Suprapubic skin (tissue), 4 donors: ENCODE results near the gene UBE3C. TPM values are rescaled to one million over a fixed set of nuclear protein-coding genes. Genes with fewer than 3 reads are reported as not detected.
"Not testable (repeated sequence)": the region's sequence is repeated elsewhere in the genome, so short reads cannot be mapped to it uniquely, and the experiment has no call there.

ENCODE experiments used
- DNase-seq, 2 donors: peaks; one replicate each; pipeline ENCODE4 v3.0.0-alpha.2; 2019; ENCODE audit warnings: low spot score in 2 of 2
- H3K27ac ChIP-seq: fragments of 200-600 bp; sonication (generic); one replicate; pipeline ENCODE4 v1.5.1; 2019
- H3K27me3 ChIP-seq: fragments of 200-600 bp; sonication (generic); one replicate; pipeline ENCODE4 v1.5.1; 2019
- H3K36me3 ChIP-seq: fragments of 200-600 bp; sonication (generic); one replicate; pipeline ENCODE4 v1.5.1; 2019
- H3K4me1 ChIP-seq: fragments of 200-600 bp; sonication (generic); one replicate; pipeline ENCODE4 v1.5.1; 2019
- H3K4me3 ChIP-seq: fragments of 200-600 bp; sonication (generic); one replicate; pipeline ENCODE4 v1.5.1; 2019; ENCODE audit warnings: mild to moderate bottlenecking
- H3K9me3 ChIP-seq: fragments of 200-600 bp; sonication (generic); one replicate; pipeline ENCODE4 v1.5.1; 2019
- EP300 ChIP-seq: sonication (generic); formaldehyde crosslinking; IDR thresholded peaks from one replicate; pipeline ENCODE4 v1.6.1; 2017; ENCODE audit warnings: antibody characterized with exemption
- POLR2A ChIP-seq, 2 donors: fragments of 450-650 bp; IDR thresholded peaks; one replicate each; pipeline ENCODE4 v1.6.1; 2017; ENCODE audit warnings: antibody characterized with exemption in 2 of 2, mild to moderate bottlenecking in 2 of 2, moderate library complexity in 2 of 2
- POLR2AphosphoS5 ChIP-seq, 3 donors: sonication (generic); formaldehyde crosslinking; IDR thresholded peaks; one replicate each; pipeline ENCODE4 v1.6.1; 2017; ENCODE audit warnings: antibody characterized with exemption in 3 of 3
- WGBS: methylation state at CpG from one replicate; pipeline ENCODE4 v1.1.5; 2018; 5-methylcytosine and 5-hydroxymethylcytosine counted together
- total RNA-seq, 4 donors: library from RNA; depleted of rRNA; stranded (reverse); fragments of >200 nt; gene quantifications; one replicate each; pipeline ENCODE4 v1.1.0, GENCODE V29; 2016
- TF ChIP-seq, protein P1 (sequence below), 2 donors: fragments of 200-600 bp in 1 of 2; fragments of 450-650 bp in 1 of 2; sonication (generic) in 1 of 2; IDR thresholded peaks; one replicate each; pipeline ENCODE4 v1.5.1; 2016 to 2019; ENCODE audit warnings: antibody characterized with exemption in 2 of 2, mild to moderate bottlenecking in 1 of 2, moderate library complexity in 1 of 2

Gene UBE3C
- total RNA-seq, 4 donors from 2014 or later = 66.2 to 88.1 (median 77.8) TPM

DNA sequence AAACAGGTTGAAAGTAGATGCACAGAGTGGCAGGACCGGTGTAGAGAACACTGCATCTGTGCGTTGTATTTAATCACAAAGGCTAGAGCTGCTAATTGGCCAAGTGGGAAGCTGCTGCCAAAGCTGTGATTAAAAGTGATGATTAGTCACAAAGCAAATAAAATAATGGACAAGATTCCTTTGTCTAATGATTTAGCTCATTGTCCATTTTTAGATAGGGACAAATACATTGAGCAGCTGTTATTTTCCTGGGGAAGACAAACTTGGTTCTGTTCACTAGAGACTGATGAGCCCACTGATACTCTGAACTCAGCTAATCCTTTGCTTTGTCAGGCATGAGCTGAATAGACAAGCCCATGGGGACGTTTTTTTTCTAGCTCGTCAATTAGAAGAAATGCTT lies 19.7 kb downstream of the UBE3C start:
- no peak for TF ChIP-seq POLR2AphosphoS5 (IDR thresholded peaks at IDR 0.05)
- no peak for TF ChIP-seq EP300
- TF ChIP-seq POLR2A (IDR thresholded peaks at IDR 0.05) = no peak
- TF ChIP-seq, protein P1, sequence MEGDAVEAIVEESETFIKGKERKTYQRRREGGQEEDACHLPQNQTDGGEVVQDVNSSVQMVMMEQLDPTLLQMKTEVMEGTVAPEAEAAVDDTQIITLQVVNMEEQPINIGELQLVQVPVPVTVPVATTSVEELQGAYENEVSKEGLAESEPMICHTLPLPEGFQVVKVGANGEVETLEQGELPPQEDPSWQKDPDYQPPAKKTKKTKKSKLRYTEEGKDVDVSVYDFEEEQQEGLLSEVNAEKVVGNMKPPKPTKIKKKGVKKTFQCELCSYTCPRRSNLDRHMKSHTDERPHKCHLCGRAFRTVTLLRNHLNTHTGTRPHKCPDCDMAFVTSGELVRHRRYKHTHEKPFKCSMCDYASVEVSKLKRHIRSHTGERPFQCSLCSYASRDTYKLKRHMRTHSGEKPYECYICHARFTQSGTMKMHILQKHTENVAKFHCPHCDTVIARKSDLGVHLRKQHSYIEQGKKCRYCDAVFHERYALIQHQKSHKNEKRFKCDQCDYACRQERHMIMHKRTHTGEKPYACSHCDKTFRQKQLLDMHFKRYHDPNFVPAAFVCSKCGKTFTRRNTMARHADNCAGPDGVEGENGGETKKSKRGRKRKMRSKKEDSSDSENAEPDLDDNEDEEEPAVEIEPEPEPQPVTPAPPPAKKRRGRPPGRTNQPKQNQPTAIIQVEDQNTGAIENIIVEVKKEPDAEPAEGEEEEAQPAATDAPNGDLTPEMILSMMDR (IDR thresholded peaks at IDR 0.05) = no peak
- Histone ChIP-seq H3K36me3 (no peaks in the 10 kb centered on the region), H3K27me3 (no peaks in the 10 kb centered on the region), H3K4me3 (no peak overlapping the region), H3K4me1 (no peaks in the 10 kb centered on the region), H3K27ac (no peak overlapping the region), H3K9me3 (no peaks in the 10 kb centered on the region)
- DNase-seq = no peak
- WGBS = 51% methylated on average over 4 of the region's 4 CpGs

DNA sequence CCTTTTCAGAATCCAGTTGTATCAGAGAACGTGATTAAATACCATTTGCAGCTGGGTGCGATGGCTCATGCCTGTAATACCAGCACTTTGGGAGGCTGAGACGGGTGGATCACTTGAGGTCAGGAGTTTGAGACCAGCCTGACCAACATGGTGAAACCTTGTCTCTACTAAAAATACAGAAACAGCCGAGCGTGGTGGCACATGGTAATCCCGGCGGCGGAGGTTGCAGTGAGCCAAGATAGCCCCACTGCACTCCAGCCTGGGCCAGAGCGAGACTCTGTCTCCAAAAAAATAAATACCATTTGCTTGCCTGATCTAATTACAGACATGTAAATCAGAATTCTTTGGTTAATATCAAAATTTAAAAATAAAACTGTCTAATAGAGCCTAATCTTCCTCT lies 20.8 kb downstream of the UBE3C start:
- WGBS = 93% methylated on average over 9 of the region's 9 CpGs
- not testable (repeated sequence) for DNase-seq, H3K27ac ChIP-seq, H3K4me3 ChIP-seq, H3K4me1 ChIP-seq, H3K9me3 ChIP-seq, H3K27me3 ChIP-seq, H3K36me3 ChIP-seq

DNA sequence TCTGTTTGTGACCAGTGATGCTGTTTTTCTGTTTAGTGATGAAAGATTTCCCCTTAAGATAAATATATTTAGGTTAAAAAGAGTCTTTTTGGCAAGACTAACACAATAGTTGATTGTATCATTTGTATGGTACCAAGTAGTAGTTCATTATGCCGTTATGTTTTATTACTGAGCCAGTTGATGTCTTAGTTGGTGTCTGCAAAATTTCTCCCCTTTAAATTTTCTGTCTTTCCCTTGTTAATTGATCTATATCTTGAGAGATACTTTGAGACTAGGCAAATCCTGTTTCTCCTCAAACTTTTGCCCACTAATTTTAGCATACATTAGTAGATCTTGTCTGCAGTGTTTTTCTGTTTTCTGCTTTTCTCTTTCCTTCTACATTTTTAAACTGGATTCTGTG lies 21.7 kb downstream of the UBE3C start:
- DNase-seq = no peak
- Histone ChIP-seq H3K27ac (no peak overlapping the region), H3K36me3 (peaks cover 15% of the 10 kb centered on the region), H3K4me1 (no peaks in the 10 kb centered on the region), H3K27me3 (no peaks in the 10 kb centered on the region), H3K4me3 (no peak overlapping the region), H3K9me3 (no peaks in the 10 kb centered on the region)
- 76% methylated on average over 1 of the region's 1 CpG for WGBS
- TF ChIP-seq, protein P1 (IDR thresholded peaks at IDR 0.05) = no peak
- TF ChIP-seq EP300 (no peak), POLR2AphosphoS5 (IDR thresholded peaks at IDR 0.05) (no peak)

DNA sequence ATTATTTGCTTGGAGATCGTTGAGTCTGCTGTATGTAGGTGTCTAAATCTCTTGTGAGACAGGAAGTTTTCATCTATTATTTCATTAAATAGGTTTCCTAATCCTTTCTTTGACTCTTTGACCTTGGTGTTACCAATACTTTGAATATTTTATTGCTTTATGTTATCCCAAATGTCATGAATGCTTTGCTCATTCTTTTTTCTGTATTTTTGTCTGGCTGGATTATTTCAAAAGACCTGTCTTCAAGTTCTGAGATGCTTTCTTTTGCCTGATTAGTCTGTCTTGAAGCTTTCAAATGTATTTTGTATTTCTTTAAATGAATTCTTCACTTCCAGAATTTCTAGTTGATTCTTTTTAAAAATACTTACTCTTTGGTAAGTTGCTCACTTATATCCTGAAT lies 27.3 kb downstream of the UBE3C start:
- peaks cover 57% of the 10 kb centered on the region for H3K36me3 ChIP-seq
- H3K9me3 ChIP-seq = no peaks in the 10 kb centered on the region
- H3K27ac ChIP-seq = no peak overlapping the region
- TF ChIP-seq POLR2AphosphoS5 (IDR thresholded peaks at IDR 0.05) = no peak
- TF ChIP-seq, protein P1 (IDR thresholded peaks at IDR 0.05) = no peak
- TF ChIP-seq POLR2A (IDR thresholded peaks at IDR 0.05) = no peak
- TF ChIP-seq EP300 = no peak
- no peak for DNase-seq
- H3K4me1 ChIP-seq = no peaks in the 10 kb centered on the region
- 93% methylated on average over 1 of the region's 1 CpG for WGBS
- no peaks in the 10 kb centered on the region for H3K27me3 ChIP-seq
- H3K4me3 ChIP-seq = no peak overlapping the region

DNA sequence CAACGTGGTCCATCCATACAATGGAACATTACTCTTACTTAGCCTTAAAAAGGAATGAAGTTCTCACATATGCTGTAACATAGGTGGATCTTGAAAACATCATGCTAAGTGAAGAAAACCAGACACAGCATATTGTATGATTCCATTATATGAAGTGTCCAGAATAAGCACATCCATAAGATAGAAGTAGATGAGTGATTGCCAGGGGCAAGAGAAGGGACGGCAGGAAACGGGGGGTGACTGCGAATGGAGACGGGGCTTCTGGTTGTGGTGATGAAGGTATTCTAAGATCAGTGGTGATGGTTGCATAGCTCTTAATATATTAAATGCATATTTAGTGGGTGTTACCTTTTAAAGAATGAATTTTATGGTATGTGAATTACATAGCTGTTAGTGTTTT lies 29.8 kb downstream of the UBE3C start:
- TF ChIP-seq, protein P1 (IDR thresholded peaks at IDR 0.05) = no peak
- no peak for TF ChIP-seq EP300
- no peak for TF ChIP-seq POLR2A (IDR thresholded peaks at IDR 0.05)
- TF ChIP-seq POLR2AphosphoS5 (IDR thresholded peaks at IDR 0.05) = no peak
- 91% methylated on average over 5 of the region's 5 CpGs for WGBS
- Histone ChIP-seq H3K4me3 (no peak overlapping the region), H3K9me3 (no peaks in the 10 kb centered on the region), H3K36me3 (peaks cover 78% of the 10 kb centered on the region), H3K27ac (no peak overlapping the region), H3K4me1 (no peaks in the 10 kb centered on the region), H3K27me3 (no peaks in the 10 kb centered on the region)
- no peak for DNase-seq

DNA sequence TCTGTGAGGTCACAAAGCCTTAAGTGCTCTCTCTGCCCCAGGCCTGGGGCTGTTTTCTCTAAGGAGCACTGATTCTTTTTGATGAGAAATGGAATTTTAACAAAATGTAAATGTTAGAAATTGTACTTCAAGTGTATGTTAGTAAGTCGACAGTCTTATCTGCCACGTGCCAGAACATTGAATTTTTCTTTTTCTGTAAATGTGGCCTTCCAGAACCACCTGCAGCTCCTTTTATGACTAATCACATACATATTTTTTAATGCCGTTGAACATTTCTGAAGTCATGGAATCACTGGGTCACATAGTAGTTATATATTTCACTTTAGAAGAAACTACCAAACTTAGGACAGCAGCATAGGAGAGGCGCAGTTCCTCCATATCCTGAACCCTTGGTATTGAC lies 38.0 kb downstream of the UBE3C start:
- no peak for TF ChIP-seq POLR2A (IDR thresholded peaks at IDR 0.05)
- no peak for TF ChIP-seq EP300
- TF ChIP-seq, protein P1 (IDR thresholded peaks at IDR 0.05) = no peak
- no peak for TF ChIP-seq POLR2AphosphoS5 (IDR thresholded peaks at IDR 0.05)
- no peak overlapping the region for H3K27ac ChIP-seq
- no peak overlapping the region for H3K4me3 ChIP-seq
- no peak for DNase-seq
- H3K9me3 ChIP-seq = no peaks in the 10 kb centered on the region
- H3K4me1 ChIP-seq = no peaks in the 10 kb centered on the region
- 96% methylated on average over 4 of the region's 4 CpGs for WGBS
- H3K27me3 ChIP-seq = no peaks in the 10 kb centered on the region
- H3K36me3 ChIP-seq = peaks cover 90% of the 10 kb centered on the region
